ENCODE measurements around the gene PCGF3.

Gene PCGF3

GRCh38 chr4:763191-763810, 57.7 kb downstream of the PCGF3 start:
- Histone ChIP-seq H3K9ac (ENCODE audit: low read depth, low read length) (no peak overlapping the region), H3K4me3 (ENCODE audit: low read length) (no peak overlapping the region), H3K27me3 (ENCODE audit: insufficient read depth, low read length) (no peaks in the 10 kb centered on the region), H3K9me3 (ENCODE audit: insufficient read depth, low read depth, low read length) (peaks cover 7% of the 10 kb centered on the region; the same call in 1 of the 2 replicates), H3K27ac (ENCODE audit: low read depth, low read length) (no peak overlapping the region), H3K36me3 (ENCODE audit: insufficient read depth, low read length) (peaks cover 81% of the 10 kb centered on the region), H3K4me1 (ENCODE audit: insufficient read depth, low read length) (peaks cover 9% of the 10 kb centered on the region)
- WGBS = 94% methylated on average over 23 of the region's 23 CpGs

DNA sequence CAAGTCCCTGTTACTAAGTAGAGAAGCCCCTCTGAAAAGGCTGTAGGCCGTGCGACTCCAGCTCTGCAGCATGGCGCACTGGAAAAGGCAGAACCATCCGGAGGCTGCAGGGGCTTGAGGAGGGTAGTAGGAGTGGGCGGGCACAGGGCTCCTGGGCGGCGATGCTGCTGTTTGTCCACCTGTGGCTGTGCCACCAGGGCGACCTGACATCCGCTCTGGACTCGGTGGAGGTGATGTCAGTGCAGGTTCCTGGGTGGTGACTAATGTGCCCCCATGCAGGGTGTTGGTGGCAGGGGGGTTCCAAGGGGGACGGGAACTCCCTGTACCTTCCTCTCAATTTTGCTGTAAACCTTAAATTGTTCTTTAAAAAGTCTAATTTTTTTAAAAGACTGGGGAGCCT, 58.3 kb downstream of the PCGF3 start:
- 90% methylated on average over 10 of the region's 11 CpGs for WGBS
- peaks cover 7% of the 10 kb centered on the region; the same call in 1 of the 2 replicates for H3K9me3 ChIP-seq (ENCODE audit: insufficient read depth, low read depth, low read length)
- H3K4me3 ChIP-seq (ENCODE audit: low read length) = no peak overlapping the region
- H3K36me3 ChIP-seq (ENCODE audit: insufficient read depth, low read length) = peaks cover 87% of the 10 kb centered on the region
- no peak overlapping the region for H3K27ac ChIP-seq (ENCODE audit: low read depth, low read length)
- H3K9ac ChIP-seq (ENCODE audit: low read depth, low read length) = no peak overlapping the region
- H3K4me1 ChIP-seq (ENCODE audit: insufficient read depth, low read length) = peaks cover 9% of the 10 kb centered on the region
- no peaks in the 10 kb centered on the region for H3K27me3 ChIP-seq (ENCODE audit: insufficient read depth, low read length)

GRCh38 chr4:764405-765169, 59.0 kb downstream of the PCGF3 start:
- Histone ChIP-seq H3K27ac (ENCODE audit: low read depth, low read length) (no peak overlapping the region), H3K9me3 (ENCODE audit: insufficient read depth, low read depth, low read length) (peaks cover 7% of the 10 kb centered on the region; the same call in 1 of the 2 replicates), H3K4me3 (ENCODE audit: low read length) (no peak overlapping the region), H3K27me3 (ENCODE audit: insufficient read depth, low read length) (no peaks in the 10 kb centered on the region), H3K4me1 (ENCODE audit: insufficient read depth, low read length) (peaks cover 9% of the 10 kb centered on the region), H3K36me3 (ENCODE audit: insufficient read depth, low read length) (peaks cover 94% of the 10 kb centered on the region), H3K9ac (ENCODE audit: low read depth, low read length) (no peak overlapping the region)
- WGBS = 93% methylated on average over 14 of the region's 16 CpGs

- Histone ChIP-seq H3K9ac (ENCODE audit: low read depth, low read length) (no peak overlapping the region), H3K9me3 (ENCODE audit: insufficient read depth, low read depth, low read length) (peaks cover 7% of the 10 kb centered on the region; the same call in 1 of the 2 replicates), H3K27ac (ENCODE audit: low read depth, low read length) (no peak overlapping the region), H3K4me3 (ENCODE audit: low read length) (no peak overlapping the region), H3K4me1 (ENCODE audit: insufficient read depth, low read length) (peaks cover 9% of the 10 kb centered on the region), H3K36me3 (ENCODE audit: insufficient read depth, low read length) (peaks cover 93% of the 10 kb centered on the region), H3K27me3 (ENCODE audit: insufficient read depth, low read length) (no peaks in the 10 kb centered on the region)
- 88% methylated on average over 7 of the region's 7 CpGs for WGBS
Observed at GRCh38 chr4:766152-766515, 60.5 kb downstream of the PCGF3 start.

DNA sequence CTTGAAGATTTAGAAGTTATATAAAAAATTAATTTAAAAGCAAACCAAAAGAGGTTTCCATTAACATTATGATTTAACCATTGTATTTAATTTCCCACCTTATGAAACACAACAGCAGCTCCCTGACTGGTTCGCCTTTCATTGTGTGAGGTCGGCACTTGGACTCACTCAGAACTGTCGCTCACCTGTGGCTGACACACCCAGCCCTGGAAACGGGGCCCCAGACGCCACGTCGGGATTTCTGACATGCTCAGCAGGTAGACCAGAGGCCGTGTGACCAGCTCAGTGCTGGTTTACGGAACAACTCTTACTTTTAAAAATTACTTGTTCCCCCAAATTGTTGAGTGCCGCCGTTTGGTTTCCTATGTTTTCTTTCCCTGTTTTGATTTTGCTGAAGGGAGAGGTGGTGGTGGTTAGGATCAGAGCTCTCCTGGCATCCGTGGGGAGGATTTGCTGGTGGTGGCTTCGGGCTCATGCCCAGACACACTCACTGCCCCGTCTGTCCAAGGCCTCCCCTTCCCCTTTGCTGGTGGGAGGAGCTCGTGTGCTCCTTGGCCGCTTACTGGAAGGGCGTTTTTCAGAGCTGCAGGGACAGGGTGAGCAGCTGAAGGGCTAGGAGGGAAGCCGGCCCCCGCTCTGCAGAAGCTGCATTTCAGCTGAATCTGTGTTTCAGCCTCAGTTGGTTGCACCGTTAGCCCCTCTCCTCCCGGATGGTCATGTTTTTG, 61.1 kb downstream of the PCGF3 start:
- 85% methylated on average over 20 of the region's 21 CpGs for WGBS
- Histone ChIP-seq H3K9me3 (ENCODE audit: insufficient read depth, low read depth, low read length) (peaks cover 7% of the 10 kb centered on the region; the same call in 1 of the 2 replicates), H3K27me3 (ENCODE audit: insufficient read depth, low read length) (no peaks in the 10 kb centered on the region), H3K4me3 (ENCODE audit: low read length) (no peak overlapping the region), H3K9ac (ENCODE audit: low read depth, low read length) (no peak overlapping the region), H3K36me3 (ENCODE audit: insufficient read depth, low read length) (peaks cover 93% of the 10 kb centered on the region), H3K27ac (ENCODE audit: low read depth, low read length) (peak overlapping the region; percentile 18; the same call in 1 of the 2 replicates), H3K4me1 (ENCODE audit: insufficient read depth, low read length) (peaks cover 9% of the 10 kb centered on the region)

DNA sequence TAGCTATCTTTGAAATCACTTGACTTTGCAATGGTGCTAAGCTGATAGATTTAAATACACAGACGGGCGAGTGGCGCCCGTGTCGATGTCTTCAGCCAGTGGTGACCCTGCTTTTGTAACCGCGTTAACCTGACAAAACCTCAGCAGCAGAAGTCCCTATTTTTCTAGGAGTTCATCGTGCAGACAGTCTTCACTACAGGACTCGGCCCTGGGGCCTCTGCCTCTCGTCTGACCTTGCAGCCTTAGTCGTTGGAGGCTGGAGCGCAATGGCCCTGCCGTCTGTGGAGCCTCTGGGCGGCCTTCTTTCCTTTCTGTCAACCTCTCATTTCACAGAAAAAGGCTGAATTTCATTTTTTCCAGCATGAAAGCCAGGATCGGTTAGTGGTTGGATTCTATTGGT, 62.4 kb downstream of the PCGF3 start:
- Histone ChIP-seq H3K27me3 (ENCODE audit: insufficient read depth, low read length) (no peaks in the 10 kb centered on the region), H3K27ac (ENCODE audit: low read depth, low read length) (no peak overlapping the region), H3K9me3 (ENCODE audit: insufficient read depth, low read depth, low read length) (peaks cover 7% of the 10 kb centered on the region; the same call in 1 of the 2 replicates), H3K36me3 (ENCODE audit: insufficient read depth, low read length) (peaks cover 90% of the 10 kb centered on the region), H3K4me3 (ENCODE audit: low read length) (no peak overlapping the region), H3K4me1 (ENCODE audit: insufficient read depth, low read length) (peaks cover 9% of the 10 kb centered on the region), H3K9ac (ENCODE audit: low read depth, low read length) (no peak overlapping the region)
- WGBS = 93% methylated on average over 15 of the region's 15 CpGs

DNA sequence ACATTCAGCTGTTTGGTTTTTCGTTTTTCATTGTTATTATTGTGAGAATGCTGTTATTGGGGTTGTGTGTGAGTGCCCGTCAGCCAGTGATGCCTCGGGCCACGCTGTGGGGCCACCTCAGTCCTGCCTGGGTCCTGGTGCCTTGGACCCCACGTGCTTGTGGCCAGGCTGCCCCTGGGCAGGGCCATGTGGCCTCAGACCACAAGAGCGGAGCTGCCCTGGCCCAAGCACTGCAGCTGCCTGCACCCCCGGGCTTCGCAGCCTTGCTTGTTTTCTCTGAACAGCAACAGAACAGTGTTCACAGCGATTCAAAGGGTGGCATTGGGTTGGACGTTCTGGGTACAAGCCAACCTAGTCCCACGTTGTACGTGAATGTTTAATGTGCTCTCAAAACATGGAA, 63.4 kb downstream of the PCGF3 start:
- Histone ChIP-seq H3K27me3 (ENCODE audit: insufficient read depth, low read length) (no peaks in the 10 kb centered on the region), H3K9me3 (ENCODE audit: insufficient read depth, low read depth, low read length) (peaks cover 7% of the 10 kb centered on the region; the same call in 1 of the 2 replicates), H3K4me1 (ENCODE audit: insufficient read depth, low read length) (peaks cover 9% of the 10 kb centered on the region), H3K4me3 (ENCODE audit: low read length) (no peak overlapping the region), H3K27ac (ENCODE audit: low read depth, low read length) (no peak overlapping the region), H3K9ac (ENCODE audit: low read depth, low read length) (no peak overlapping the region), H3K36me3 (ENCODE audit: insufficient read depth, low read length) (peaks cover 83% of the 10 kb centered on the region)
- WGBS = 95% methylated on average over 12 of the region's 12 CpGs

DNA sequence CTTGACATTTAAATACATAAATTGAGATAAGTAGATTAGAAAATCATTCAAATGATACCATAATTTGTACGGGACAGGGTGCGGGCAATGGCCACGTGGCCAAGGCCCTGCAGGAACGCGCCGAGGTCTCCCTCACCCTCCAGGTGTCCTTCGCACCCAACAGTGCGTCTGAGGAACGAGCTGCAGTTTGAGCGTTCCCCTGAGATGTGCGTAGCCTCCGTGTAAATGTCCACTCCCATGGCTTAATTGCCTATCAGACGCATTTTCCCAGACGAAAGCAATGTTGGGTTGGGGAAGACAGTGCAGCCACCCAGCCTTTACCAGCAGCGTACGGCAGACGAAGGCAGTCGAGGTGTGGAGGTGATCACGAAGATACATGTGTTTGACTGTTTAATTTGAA, 63.9 kb downstream of the PCGF3 start:
- Histone ChIP-seq H3K36me3 (ENCODE audit: insufficient read depth, low read length) (peaks cover 83% of the 10 kb centered on the region), H3K9ac (ENCODE audit: low read depth, low read length) (no peak overlapping the region), H3K4me3 (ENCODE audit: low read length) (no peak overlapping the region), H3K27me3 (ENCODE audit: insufficient read depth, low read length) (no peaks in the 10 kb centered on the region), H3K27ac (ENCODE audit: low read depth, low read length) (no peak overlapping the region), H3K9me3 (ENCODE audit: insufficient read depth, low read depth, low read length) (peaks cover 4% of the 10 kb centered on the region; the same call in 1 of the 2 replicates), H3K4me1 (ENCODE audit: insufficient read depth, low read length) (peaks cover 9% of the 10 kb centered on the region)
- WGBS = 96% methylated on average over 19 of the region's 19 CpGs

DNA sequence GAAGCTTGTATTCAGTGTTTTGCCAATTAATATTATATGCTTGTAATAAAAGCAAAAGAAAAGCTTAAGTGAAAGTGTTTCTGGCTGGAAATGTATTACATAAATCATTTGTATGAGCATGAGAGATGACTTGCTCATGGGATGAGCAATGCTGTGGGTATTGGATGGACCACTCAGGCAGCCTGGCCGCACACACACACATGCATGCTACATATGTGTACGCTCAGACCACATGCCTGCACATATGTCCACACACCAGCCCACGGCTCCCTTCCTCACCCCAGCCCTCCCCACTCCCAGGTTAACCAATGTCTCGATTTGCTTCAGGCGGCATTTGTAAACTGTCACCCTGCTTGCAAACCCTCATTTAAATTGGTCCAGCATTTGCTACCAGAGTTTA, 64.4 kb downstream of the PCGF3 start:
- peaks cover 83% of the 10 kb centered on the region for H3K36me3 ChIP-seq (ENCODE audit: insufficient read depth, low read length)
- no peaks in the 10 kb centered on the region for H3K9me3 ChIP-seq (ENCODE audit: insufficient read depth, low read depth, low read length)
- 94% methylated on average over 5 of the region's 5 CpGs for WGBS
- no peak overlapping the region for H3K4me3 ChIP-seq (ENCODE audit: low read length)
- no peak overlapping the region for H3K9ac ChIP-seq (ENCODE audit: low read depth, low read length)
- H3K27me3 ChIP-seq (ENCODE audit: insufficient read depth, low read length) = no peaks in the 10 kb centered on the region
- H3K4me1 ChIP-seq (ENCODE audit: insufficient read depth, low read length) = peaks cover 9% of the 10 kb centered on the region
- H3K27ac ChIP-seq (ENCODE audit: low read depth, low read length) = no peak overlapping the region

GRCh38 chr4:771464-771863, 65.8 kb downstream of the PCGF3 start:
- peaks cover 82% of the 10 kb centered on the region for H3K36me3 ChIP-seq (ENCODE audit: insufficient read depth, low read length)
- H3K4me3 ChIP-seq (ENCODE audit: low read length) = no peak overlapping the region
- no peaks in the 10 kb centered on the region for H3K9me3 ChIP-seq (ENCODE audit: insufficient read depth, low read depth, low read length)
- 87% methylated on average over 6 of the region's 6 CpGs for WGBS
- peaks cover 9% of the 10 kb centered on the region for H3K4me1 ChIP-seq (ENCODE audit: insufficient read depth, low read length)
- no peak overlapping the region for H3K9ac ChIP-seq (ENCODE audit: low read depth, low read length)
- H3K27me3 ChIP-seq (ENCODE audit: insufficient read depth, low read length) = no peaks in the 10 kb centered on the region
- no peak overlapping the region; the same call in 1 of the 2 replicates for H3K27ac ChIP-seq (ENCODE audit: low read depth, low read length)

GRCh38 chr4:772118-772517, 66.5 kb downstream of the PCGF3 start:
- Histone ChIP-seq H3K36me3 (ENCODE audit: insufficient read depth, low read length) (peaks cover 81% of the 10 kb centered on the region), H3K4me1 (ENCODE audit: insufficient read depth, low read length) (peaks cover 4% of the 10 kb centered on the region), H3K9ac (ENCODE audit: low read depth, low read length) (no peak overlapping the region), H3K27ac (ENCODE audit: low read depth, low read length) (no peak overlapping the region), H3K27me3 (ENCODE audit: insufficient read depth, low read length) (no peaks in the 10 kb centered on the region), H3K9me3 (ENCODE audit: insufficient read depth, low read depth, low read length) (no peaks in the 10 kb centered on the region), H3K4me3 (ENCODE audit: low read length) (no peak overlapping the region)
- WGBS = 88% methylated on average over 5 of the region's 7 CpGs
